Panc1 (cell line): ENCODE data around the gene PDCD11. TPM values are rescaled to one million over a fixed set of nuclear protein-coding genes. Genes with fewer than 3 reads are reported as not detected.
A peak's percentile ranks its signal among the peaks of the same experiment; 100 is the strongest.

Source experiments
- ATAC-seq: fragments of 200-7000 bp; cut with Tn5 transposase; 2 replicates; pipeline ENCODE4 v1.9.1; 2020; ENCODE audit warnings: mild to moderate bottlenecking, moderate library complexity
- Bru-seq: library from RNA; stranded (reverse); fragments of 400-500 nt; gene quantifications from one replicate; lab custom pipeline; 2021; lab: Mats Ljungman, UMichigan
- BruChase-seq, 2 experiments: library from RNA; stranded (reverse); fragments of 400-500 nt; gene quantifications; one replicate each; lab custom pipeline; 2021; lab: Mats Ljungman, UMichigan
- BruUV-seq: library from RNA; stranded (reverse); fragments of 400-500 nt; replicated peaks from 2 replicates; lab custom pipeline; 2021; lab: Mats Ljungman, UMichigan
- CTCF ChIA-PET: fragments of 300-600 bp; sonication (Branson Sonifier 250); formaldehyde crosslinking; loops from one replicate; lab custom pipeline; 2022; ENCODE audit warnings: antibody characterized with exemption; lab: Charles Lee
- POLR2A ChIA-PET: fragments of 300-600 bp; sonication (Branson Sonifier 250); formaldehyde crosslinking; loops from one replicate; lab custom pipeline; 2022; ENCODE audit warnings: antibody characterized with exemption; lab: Charles Lee
- DNase-seq: peaks from one replicate; pipeline ENCODE4 v3.0.0-alpha.2; 2010; ENCODE audit warnings: low read depth, low spot score
- H3K27ac ChIP-seq: 2 replicates; pipeline ENCODE4 v1.5.1; 2011; ENCODE audit warnings: mild to moderate bottlenecking, low read length, inconsistent platforms
- H3K27me3 ChIP-seq: fragments of 200-500 bp; sonication (Bioruptor generic); 2 replicates; pipeline ENCODE4 v1.6.0; 2014; ENCODE audit warnings: low read length, inconsistent platforms; ENCODE audit not compliant: control insufficient read depth, insufficient read depth
- H3K36me3 ChIP-seq: fragments of 200-500 bp; sonication (Bioruptor generic); 2 replicates; pipeline ENCODE4 v1.5.1; 2014; ENCODE audit warnings: inconsistent platforms, mild to moderate bottlenecking, low read length, moderate library complexity; ENCODE audit not compliant: control insufficient read depth, insufficient read depth
- H3K4me1 ChIP-seq: 2 replicates; pipeline ENCODE4 v1.5.1; 2011; ENCODE audit warnings: inconsistent platforms, mild to moderate bottlenecking, low read length, moderate library complexity; ENCODE audit not compliant: control insufficient read depth, insufficient read depth
- H3K4me3 ChIP-seq, 2 experiments: 2 replicates each; pipeline ENCODE4 v1.5.1; 2011 to 2012; ENCODE audit warnings: low read depth in 2 of 2, low read length in 2 of 2, mild to moderate bottlenecking in 2 of 2, inconsistent platforms in 1 of 2, moderate library complexity in 1 of 2
- H3K9me3 ChIP-seq: fragments of 200-500 bp; sonication (Bioruptor generic); 2 replicates; pipeline ENCODE4 v1.5.1; 2014; ENCODE audit warnings: low read depth, mild to moderate bottlenecking, inconsistent platforms, low read length, moderate library complexity; ENCODE audit not compliant: control insufficient read depth, insufficient read depth
- POLR2AphosphoS5 ChIP-seq: IDR thresholded peaks from 2 replicates; pipeline ENCODE4 v1.6.1; 2012; ENCODE audit warnings: mild to moderate bottlenecking, low read depth, low read length, moderate library complexity
- REST ChIP-seq, 2 experiments: IDR thresholded peaks; 2 replicates each; pipeline ENCODE4 v1.6.1; 2011 to 2012; ENCODE audit warnings: low read depth in 2 of 2, control low read depth in 1 of 2, low read length in 1 of 2, mild to moderate bottlenecking in 1 of 2, moderate library complexity in 1 of 2; ENCODE audit not compliant: insufficient read depth in 1 of 2
- SIN3A ChIP-seq: IDR thresholded peaks from 2 replicates; pipeline ENCODE4 v1.6.1; 2012; ENCODE audit warnings: low read depth, mild to moderate bottlenecking, low read length, moderate library complexity, borderline replicate concordance; ENCODE audit not compliant: insufficient read depth
- TCF7L2 ChIP-seq: IDR thresholded peaks from 2 replicates; pipeline ENCODE4 v1.6.1; 2011; ENCODE audit warnings: mild to moderate bottlenecking, low read depth, low read length, inconsistent platforms
- in situ Hi-C: cut with HindIII; loops from 2 replicates; pipeline ENCODE4 v1.10.0; 2016; ENCODE audit warnings: low sequenced_read_pairs, low pct_unique_long_range_greater_than_20kb
- intact Hi-C: fragments of 100-400 bp; cut with micrococcal nuclease; formaldehyde crosslinking; loops from one replicate; pipeline ENCODE4 v1.10.0; 2022; ENCODE audit not compliant: unreplicated experiment
- long read RNA-seq: library from polyadenylated mRNA; unstranded; transcript quantifications from one replicate; pipeline ENCODE4 v2.0.0, GENCODE V29; 2021; ENCODE audit not compliant: unreplicated experiment
- polyA plus RNA-seq: library from polyadenylated mRNA; unstranded; fragments of >200 nt; gene quantifications from one replicate; pipeline ENCODE4 v1.2.1, GENCODE V29; 2012; ENCODE audit warnings: missing spikeins; ENCODE audit not compliant: insufficient read length
- total RNA-seq: library from RNA; stranded (reverse); gene quantifications from one replicate; pipeline ENCODE4 v1.2.1, GENCODE V29; 2021; ENCODE audit not compliant: unreplicated experiment
- TF ChIP-seq, protein P1 (sequence below): fragments of 450-650 bp; IDR thresholded peaks from 2 replicates; pipeline ENCODE4 v1.5.1; 2017; ENCODE audit warnings: mild to moderate bottlenecking

Gene PDCD11, protein sequence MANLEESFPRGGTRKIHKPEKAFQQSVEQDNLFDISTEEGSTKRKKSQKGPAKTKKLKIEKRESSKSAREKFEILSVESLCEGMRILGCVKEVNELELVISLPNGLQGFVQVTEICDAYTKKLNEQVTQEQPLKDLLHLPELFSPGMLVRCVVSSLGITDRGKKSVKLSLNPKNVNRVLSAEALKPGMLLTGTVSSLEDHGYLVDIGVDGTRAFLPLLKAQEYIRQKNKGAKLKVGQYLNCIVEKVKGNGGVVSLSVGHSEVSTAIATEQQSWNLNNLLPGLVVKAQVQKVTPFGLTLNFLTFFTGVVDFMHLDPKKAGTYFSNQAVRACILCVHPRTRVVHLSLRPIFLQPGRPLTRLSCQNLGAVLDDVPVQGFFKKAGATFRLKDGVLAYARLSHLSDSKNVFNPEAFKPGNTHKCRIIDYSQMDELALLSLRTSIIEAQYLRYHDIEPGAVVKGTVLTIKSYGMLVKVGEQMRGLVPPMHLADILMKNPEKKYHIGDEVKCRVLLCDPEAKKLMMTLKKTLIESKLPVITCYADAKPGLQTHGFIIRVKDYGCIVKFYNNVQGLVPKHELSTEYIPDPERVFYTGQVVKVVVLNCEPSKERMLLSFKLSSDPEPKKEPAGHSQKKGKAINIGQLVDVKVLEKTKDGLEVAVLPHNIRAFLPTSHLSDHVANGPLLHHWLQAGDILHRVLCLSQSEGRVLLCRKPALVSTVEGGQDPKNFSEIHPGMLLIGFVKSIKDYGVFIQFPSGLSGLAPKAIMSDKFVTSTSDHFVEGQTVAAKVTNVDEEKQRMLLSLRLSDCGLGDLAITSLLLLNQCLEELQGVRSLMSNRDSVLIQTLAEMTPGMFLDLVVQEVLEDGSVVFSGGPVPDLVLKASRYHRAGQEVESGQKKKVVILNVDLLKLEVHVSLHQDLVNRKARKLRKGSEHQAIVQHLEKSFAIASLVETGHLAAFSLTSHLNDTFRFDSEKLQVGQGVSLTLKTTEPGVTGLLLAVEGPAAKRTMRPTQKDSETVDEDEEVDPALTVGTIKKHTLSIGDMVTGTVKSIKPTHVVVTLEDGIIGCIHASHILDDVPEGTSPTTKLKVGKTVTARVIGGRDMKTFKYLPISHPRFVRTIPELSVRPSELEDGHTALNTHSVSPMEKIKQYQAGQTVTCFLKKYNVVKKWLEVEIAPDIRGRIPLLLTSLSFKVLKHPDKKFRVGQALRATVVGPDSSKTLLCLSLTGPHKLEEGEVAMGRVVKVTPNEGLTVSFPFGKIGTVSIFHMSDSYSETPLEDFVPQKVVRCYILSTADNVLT (N-terminal part only)
- 92.8 TPM for total RNA-seq
- polyA plus RNA-seq = 62.5 TPM
- percentile 91 among the genes with signal in this experiment for Bru-seq, nascent RNA
- percentile 92 among the genes with signal in this experiment for BruChase-seq, experiment 1, labeled RNA remaining after a 2-hour chase
- percentile 95 among the genes with signal in this experiment for BruChase-seq, experiment 2, labeled RNA remaining after a 6-hour chase
- long read RNA-seq, full-length matches to known transcripts = 13 of 224 reads
- long read RNA-seq, partial matches to known transcripts = 174 of 224 reads
- long read RNA-seq, other reads (novel, unspliced or antisense) = 37 of 224 reads

DNA sequence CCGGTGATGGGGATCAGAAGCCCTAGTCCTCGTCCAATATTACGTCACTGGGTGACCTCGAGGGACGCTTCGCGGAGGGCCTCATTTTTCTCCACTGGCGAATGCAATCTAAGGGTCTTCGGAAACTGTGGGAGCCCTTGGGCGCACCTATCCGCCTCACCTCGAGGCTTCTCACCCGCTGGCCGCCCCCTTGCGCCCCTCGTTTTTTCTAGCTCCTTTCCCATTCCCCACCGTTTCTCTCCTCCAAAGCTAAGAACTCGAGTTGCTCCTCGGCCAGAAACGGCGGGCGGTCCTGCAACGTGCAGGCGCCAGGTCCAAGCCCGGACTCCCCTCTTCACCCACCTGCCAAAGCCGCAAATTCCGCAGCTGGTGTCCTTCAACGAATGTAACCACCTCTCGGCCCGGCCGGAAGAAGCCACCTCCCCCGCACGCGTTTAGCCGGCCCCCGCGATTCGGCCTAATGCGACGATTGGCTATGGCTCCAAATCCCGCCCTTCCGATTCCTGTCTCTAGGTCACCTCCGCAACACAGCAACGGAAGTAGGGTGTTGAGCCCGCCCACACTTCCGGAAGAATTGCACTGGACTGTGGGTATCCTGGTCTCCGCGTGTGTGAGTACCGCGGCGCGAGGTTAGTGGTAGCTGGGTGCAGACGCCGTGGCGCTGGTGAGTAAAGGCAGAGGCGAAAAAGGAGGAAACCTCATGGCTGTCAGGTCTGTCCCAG lies at the start of gene PDCD11, which contains the start of gene ATP5MK:
Gene PDCD11, plus strand, starts transcription at position 560 of the 722 bp plus-strand sequence. CDS start 1,801 bp downstream, outside the sequence.
Gene ATP5MK, minus strand, starts transcription at position 409 of the 722 bp plus-strand sequence. CDS start 4,018 bp downstream, outside the sequence.
- peak within 1 kb of the TSS; percentile 97 for H3K27ac ChIP-seq
- CTCF ChIA-PET = no interaction called here
- intact Hi-C loops (no loop called here), in situ Hi-C loops (loop anchor here (10.0 kb wide), 1 partner anchor 79 kb away; the partner anchor contains the start of gene CALHM3)
- TSS peak; percentile 92 for BruUV-seq
- H3K9me3 ChIP-seq = no peaks in the 10 kb centered on the region
- peak within 1 kb of the TSS; percentile 94 to 95 for H3K4me3 ChIP-seq
- TF ChIP-seq POLR2AphosphoS5 (peak; percentile 97), SIN3A (no peak)
- TF ChIP-seq, protein P1, sequence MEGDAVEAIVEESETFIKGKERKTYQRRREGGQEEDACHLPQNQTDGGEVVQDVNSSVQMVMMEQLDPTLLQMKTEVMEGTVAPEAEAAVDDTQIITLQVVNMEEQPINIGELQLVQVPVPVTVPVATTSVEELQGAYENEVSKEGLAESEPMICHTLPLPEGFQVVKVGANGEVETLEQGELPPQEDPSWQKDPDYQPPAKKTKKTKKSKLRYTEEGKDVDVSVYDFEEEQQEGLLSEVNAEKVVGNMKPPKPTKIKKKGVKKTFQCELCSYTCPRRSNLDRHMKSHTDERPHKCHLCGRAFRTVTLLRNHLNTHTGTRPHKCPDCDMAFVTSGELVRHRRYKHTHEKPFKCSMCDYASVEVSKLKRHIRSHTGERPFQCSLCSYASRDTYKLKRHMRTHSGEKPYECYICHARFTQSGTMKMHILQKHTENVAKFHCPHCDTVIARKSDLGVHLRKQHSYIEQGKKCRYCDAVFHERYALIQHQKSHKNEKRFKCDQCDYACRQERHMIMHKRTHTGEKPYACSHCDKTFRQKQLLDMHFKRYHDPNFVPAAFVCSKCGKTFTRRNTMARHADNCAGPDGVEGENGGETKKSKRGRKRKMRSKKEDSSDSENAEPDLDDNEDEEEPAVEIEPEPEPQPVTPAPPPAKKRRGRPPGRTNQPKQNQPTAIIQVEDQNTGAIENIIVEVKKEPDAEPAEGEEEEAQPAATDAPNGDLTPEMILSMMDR = no peak
- DNase-seq (peak; percentile 89), ATAC-seq (peak; percentile 100)
- H3K27me3 ChIP-seq = no peaks in the 10 kb centered on the region
- POLR2A ChIA-PET = interaction anchor here (0.5 to 0.6 kb wide), 2 partner anchors 46 to 479 kb away, joined by 6 to 7 read pairs; no protein-coding TSS in a partner anchor
- peaks cover 27% of the 10 kb centered on the region for H3K4me1 ChIP-seq
- peaks cover 64% of the 10 kb centered on the region for H3K36me3 ChIP-seq

GRCh38 chr10:103350175-103350516 lies 46.3 kb upstream of the PDCD11 start:
- H3K4me3 ChIP-seq = peak overlapping the region; percentile 66 to 80
- H3K36me3 ChIP-seq = peaks cover 25% of the 10 kb centered on the region
- DNase-seq (no peak), ATAC-seq (peak; percentile 4; the same call in 1 of the 2 replicates)
- no peaks in the 10 kb centered on the region for H3K27me3 ChIP-seq
- in situ Hi-C loops (no loop called here), intact Hi-C loops (no loop called here)
- H3K9me3 ChIP-seq = no peaks in the 10 kb centered on the region
- peaks cover 4% of the 10 kb centered on the region; the same call in 1 of the 2 replicates for H3K4me1 ChIP-seq
- BruUV-seq = no TSS peak
- POLR2A ChIA-PET = interaction anchor here (0.7 kb wide), 3 partner anchors 16 to 197 kb away, joined by 3 to 7 read pairs (median 6); partner anchors contain the start of genes ATP5MK and PDCD11
- no peak for TF ChIP-seq TCF7L2
- no peak for TF ChIP-seq REST (IDR thresholded peaks at IDR 0.05; ENCODE audit: insufficient read depth in 1 of 2, low read depth in 2 of 2, low read length in 1 of 2)
- TF ChIP-seq, protein P1 = no peak
- TF ChIP-seq SIN3A = no peak
- no peak for TF ChIP-seq POLR2AphosphoS5
- CTCF ChIA-PET = no interaction called here
- H3K27ac ChIP-seq = peak overlapping the region; percentile 82
